Muscle layer of duodenum (tissue), 2 donors: Measurements from ENCODE around the gene G6PC2.

Experiments
- H3K27ac ChIP-seq: one replicate; pipeline ENCODE4 v1.7.0; 2013; ENCODE audit warnings: mild to moderate bottlenecking, low read length
- H3K27me3 ChIP-seq: one replicate; pipeline ENCODE4 v1.7.0; 2013; ENCODE audit warnings: low read depth, mild to moderate bottlenecking, control low read depth, low read length
- H3K36me3 ChIP-seq, 2 donors: one replicate each; pipeline ENCODE4 v1.7.0; 2013; ENCODE audit warnings: low read length in 2 of 2, control low read depth in 1 of 2, mild to moderate bottlenecking in 1 of 2; ENCODE audit not compliant: insufficient read depth in 2 of 2, control insufficient read depth in 1 of 2
- H3K4me1 ChIP-seq, 2 donors: one replicate each; pipeline ENCODE4 v1.7.0; 2013; ENCODE audit warnings: low read length in 2 of 2, mild to moderate bottlenecking in 2 of 2, control low read depth in 1 of 2, moderate library complexity in 1 of 2; ENCODE audit not compliant: insufficient read depth in 2 of 2, control insufficient read depth in 1 of 2
- H3K4me3 ChIP-seq, 2 donors: one replicate each; pipeline ENCODE4 v1.7.0; 2013; ENCODE audit warnings: low read length in 2 of 2, low read depth in 1 of 2, mild to moderate bottlenecking in 1 of 2
- H3K9me3 ChIP-seq, 2 donors: one replicate each; pipeline ENCODE4 v1.7.0; 2013; ENCODE audit warnings: low read length in 2 of 2, control low read depth in 1 of 2, mild to moderate bottlenecking in 1 of 2; ENCODE audit not compliant: control insufficient read depth in 1 of 2
- donor health status: healthy.

The G6PC2 gene

DNA sequence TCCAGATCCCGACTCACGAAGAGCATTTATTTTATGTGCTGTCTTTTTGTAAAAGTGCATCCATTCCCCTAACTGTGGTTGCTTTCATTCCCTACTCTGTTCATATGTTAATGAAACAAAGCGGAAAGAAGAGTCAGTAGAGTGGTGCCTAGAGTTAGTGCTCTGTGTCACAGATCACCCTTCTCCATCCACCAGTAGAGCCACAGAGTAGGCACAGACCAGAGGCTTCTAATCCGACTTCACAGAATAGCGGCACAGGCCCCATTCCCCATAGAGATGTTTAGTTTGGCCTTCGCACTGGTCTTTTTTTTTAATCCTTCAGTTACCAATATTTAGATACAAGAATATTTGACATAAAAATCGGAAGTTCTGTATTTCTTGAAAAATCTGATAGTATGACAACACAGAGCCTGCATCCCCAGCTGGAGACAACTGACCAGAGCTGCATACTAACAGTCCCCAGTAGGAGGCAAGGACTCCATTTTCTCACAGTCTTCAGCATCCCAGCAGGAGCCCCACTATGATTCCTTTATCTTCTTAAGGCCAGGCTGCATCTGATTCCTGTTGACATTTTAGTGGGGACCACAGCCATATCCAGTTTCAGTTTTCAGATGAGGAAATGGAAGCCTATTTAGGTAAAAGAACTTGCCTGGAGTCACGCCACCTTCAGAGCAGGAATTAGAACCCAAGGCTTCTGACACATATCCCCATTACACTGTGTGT, 7.0 kb downstream of the G6PC2 start:
- Histone ChIP-seq H3K27ac (no peak overlapping the region), H3K4me1 (no peaks in the 10 kb centered on the region), H3K4me3 (no peak overlapping the region), H3K9me3 (no peaks in the 10 kb centered on the region), H3K27me3 (no peaks in the 10 kb centered on the region), H3K36me3 (no peaks in the 10 kb centered on the region)

DNA sequence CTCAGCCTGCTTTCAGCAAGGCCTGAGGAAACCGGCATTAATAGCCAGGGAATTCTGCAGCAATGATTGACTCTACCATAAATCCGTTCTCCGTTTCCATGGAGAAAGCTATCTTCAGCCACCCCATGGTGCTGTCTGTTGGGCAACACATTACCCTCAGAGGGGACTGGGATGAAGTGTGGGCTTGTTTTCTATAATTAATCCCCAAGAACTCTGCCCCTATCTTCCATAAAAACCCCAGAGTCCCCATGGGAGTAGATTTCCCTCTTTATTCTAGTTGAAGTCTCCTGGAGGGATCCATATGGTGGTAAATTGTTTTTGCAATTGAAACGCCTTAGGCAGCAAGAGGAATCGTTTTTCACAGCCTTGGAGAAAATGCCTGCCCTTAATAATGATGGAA, 9.2 kb downstream of the G6PC2 start:
- Histone ChIP-seq H3K27me3 (no peaks in the 10 kb centered on the region), H3K27ac (no peak overlapping the region), H3K36me3 (no peaks in the 10 kb centered on the region), H3K9me3 (no peaks in the 10 kb centered on the region), H3K4me1 (no peaks in the 10 kb centered on the region), H3K4me3 (no peak overlapping the region)

DNA sequence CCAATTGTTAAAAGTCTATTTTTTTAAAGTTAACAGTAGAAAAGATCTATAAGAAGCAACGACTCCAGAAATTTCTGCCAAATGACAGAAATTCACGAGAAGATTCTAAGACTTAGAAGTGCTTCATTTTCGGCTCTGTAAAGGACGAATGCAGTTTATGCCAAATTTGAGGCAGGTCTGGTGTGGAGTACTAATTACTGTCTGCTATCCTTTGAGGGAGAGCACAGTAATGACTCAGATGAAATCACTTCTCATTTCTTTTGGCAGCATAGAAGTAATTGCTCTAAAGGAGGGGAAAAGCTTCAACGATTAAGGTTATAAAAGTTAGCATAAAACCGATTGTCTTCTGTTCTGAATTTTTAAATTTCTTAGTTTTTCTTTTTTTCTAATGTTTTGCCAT, 11.4 kb downstream of the G6PC2 start:
- H3K36me3 ChIP-seq: no peaks in the 10 kb centered on the region
- no peaks in the 10 kb centered on the region for H3K27me3 ChIP-seq
- H3K27ac ChIP-seq: no peak overlapping the region
- H3K4me3 ChIP-seq: peak overlapping the region in 1 of 2 donors; percentile 32
- peaks cover 0 to 5% of the 10 kb centered on the region in 2 donors for H3K9me3 ChIP-seq
- no peaks in the 10 kb centered on the region for H3K4me1 ChIP-seq

DNA sequence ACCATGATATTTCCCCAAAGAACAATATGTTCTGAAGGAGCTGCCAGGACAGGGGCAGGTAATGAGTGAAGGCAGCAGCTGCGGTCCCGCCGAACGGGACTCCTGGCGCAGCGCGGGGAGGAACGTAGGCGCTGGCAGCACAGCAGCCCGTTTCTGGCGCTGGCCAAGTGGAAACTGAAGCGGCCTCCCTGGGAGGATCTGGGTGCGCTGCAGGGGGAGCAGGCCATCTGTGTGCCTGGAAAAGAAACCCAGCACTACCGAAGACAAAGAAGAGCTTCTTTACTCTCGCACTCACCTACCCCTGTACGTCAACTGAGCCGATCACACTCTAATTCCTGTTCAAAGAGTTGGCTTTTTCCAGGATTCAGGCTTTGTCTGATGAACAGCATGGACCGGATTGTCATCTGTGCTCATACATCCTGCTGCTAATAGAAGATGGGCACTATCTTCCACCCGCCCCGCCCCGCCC, 11.8 kb downstream of the G6PC2 start:
- no peaks in the 10 kb centered on the region for H3K27me3 ChIP-seq
- peaks cover 0 to 5% of the 10 kb centered on the region in 2 donors for H3K9me3 ChIP-seq
- H3K4me3 ChIP-seq: peak overlapping the region; percentile 32 to 34
- no peaks in the 10 kb centered on the region for H3K4me1 ChIP-seq
- H3K36me3 ChIP-seq: no peaks in the 10 kb centered on the region
- H3K27ac ChIP-seq: no peak overlapping the region

DNA sequence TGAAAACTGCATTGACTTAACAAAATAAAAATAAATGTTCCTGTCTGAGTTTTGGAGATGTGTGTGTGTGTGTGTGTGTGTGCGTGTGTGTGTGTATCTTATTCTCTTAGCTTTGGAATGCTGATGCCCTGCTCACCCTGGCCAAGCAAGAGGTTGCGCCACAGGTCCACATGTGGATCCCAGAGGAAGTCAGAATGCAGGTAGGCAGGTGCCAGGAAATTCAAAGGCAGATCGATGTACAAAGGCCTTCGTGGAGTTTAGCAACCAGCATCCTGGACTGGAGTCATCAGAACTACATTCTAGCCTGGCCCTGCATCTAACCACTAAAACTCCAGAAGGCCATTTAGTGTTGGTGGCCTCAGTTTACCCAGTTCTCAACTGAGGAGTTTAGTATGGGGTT, 12.4 kb downstream of the G6PC2 start:
- no peak overlapping the region for H3K27ac ChIP-seq
- no peaks in the 10 kb centered on the region for H3K27me3 ChIP-seq
- no peaks in the 10 kb centered on the region for H3K36me3 ChIP-seq
- H3K4me1 ChIP-seq: no peaks in the 10 kb centered on the region
- no peak overlapping the region for H3K4me3 ChIP-seq
- peaks cover 0 to 5% of the 10 kb centered on the region in 2 donors for H3K9me3 ChIP-seq

DNA sequence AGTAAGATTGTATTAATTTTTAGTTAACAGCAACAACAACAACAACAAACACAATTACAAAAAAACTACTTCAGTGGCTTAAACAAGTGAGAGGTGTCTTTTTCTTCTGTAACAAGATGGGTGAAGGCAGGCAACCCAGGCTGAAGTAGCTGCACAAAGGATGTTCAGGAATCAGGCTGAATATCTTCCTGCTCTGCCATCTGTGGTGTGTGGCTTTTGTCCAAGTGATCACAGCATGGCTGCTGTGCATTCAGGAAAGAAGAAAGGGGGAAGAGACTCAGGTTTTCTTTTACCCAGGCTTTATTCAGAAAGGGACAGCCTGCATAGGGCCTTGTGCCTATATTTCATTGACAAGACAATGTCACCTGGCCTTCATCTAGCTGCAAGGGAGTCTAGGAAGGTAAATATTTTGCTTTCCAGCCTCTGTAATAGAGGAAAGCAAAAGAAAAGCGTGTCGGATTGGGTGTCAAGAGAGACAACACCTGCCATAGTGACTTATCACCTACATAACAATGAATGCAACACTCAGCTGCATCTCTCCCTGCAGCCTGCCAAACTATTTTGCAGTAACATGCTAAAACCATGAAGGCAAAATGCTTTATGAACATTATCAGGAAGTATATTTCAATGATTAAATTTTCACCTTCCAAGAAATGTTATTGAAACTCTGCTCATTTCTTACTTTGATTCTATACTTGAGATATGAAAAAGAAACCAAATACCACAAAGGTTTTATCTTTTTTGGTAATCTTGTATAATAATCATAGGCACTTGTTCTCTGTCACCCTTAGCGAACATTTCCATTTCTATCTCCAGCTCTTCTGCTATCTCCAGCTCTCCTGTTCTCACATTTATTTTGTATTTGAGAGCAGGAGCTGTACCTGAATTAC, 14.6 kb downstream of the G6PC2 start:
- H3K4me1 ChIP-seq: no peaks in the 10 kb centered on the region
- peaks cover 0 to 5% of the 10 kb centered on the region in 2 donors for H3K9me3 ChIP-seq
- no peak overlapping the region for H3K4me3 ChIP-seq
- H3K27me3 ChIP-seq: no peaks in the 10 kb centered on the region
- H3K36me3 ChIP-seq: no peaks in the 10 kb centered on the region
- H3K27ac ChIP-seq: no peak overlapping the region

DNA sequence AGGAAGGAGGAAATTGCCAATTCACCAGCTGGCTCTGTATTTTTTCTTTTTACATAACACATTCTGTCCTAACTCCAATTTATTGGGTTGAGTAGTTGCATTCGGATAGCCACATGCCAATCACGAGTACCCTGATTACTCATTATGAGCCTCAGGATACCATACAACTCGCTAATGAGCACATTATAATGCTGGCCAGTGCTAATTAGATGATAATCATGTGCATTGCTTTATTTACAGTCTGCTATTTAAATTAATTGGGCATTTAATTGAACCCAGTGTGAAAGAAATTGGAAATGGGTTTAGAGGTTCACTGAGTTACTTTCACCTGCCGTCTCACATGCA, 15.2 kb downstream of the G6PC2 start:
- Histone ChIP-seq H3K9me3 (peaks cover 0 to 5% of the 10 kb centered on the region in 2 donors), H3K27me3 (no peaks in the 10 kb centered on the region), H3K4me3 (no peak overlapping the region), H3K36me3 (no peaks in the 10 kb centered on the region), H3K4me1 (no peaks in the 10 kb centered on the region), H3K27ac (no peak overlapping the region)

DNA sequence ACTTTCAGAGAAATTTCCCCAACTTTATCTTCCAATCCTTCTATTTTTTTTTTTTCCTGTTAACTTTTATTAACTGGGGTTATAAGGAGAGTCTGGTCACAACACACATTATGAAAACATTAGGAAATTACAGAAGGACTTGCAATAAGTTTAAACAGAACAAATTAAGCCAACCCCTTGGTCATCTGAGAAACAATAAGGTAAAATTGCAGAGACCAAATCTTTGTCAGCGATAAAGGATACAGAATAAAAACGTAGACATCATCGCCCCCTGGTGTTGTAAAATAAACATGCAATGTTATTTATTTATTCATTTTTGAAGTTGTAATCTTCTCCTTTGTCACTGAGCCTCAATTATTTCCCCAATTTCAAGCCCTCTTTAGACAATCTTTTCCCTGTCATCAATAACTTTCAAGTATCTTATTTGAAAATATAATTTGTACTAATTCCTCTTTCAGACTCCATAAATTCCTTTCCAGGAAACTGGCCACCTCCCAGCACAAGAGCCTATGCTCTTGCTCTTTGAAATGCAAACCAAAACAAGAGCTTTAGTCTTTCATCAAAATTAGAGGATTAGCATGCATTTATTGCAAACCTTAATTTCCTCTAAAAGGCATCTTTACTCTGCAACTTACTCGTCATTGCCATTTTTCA, 19.5 kb downstream of the G6PC2 start:
- H3K4me3 ChIP-seq: no peak overlapping the region
- H3K9me3 ChIP-seq: peaks cover 0 to 3% of the 10 kb centered on the region in 2 donors
- no peaks in the 10 kb centered on the region for H3K27me3 ChIP-seq
- no peaks in the 10 kb centered on the region for H3K4me1 ChIP-seq
- H3K36me3 ChIP-seq: no peaks in the 10 kb centered on the region
- H3K27ac ChIP-seq: no peak overlapping the region

DNA sequence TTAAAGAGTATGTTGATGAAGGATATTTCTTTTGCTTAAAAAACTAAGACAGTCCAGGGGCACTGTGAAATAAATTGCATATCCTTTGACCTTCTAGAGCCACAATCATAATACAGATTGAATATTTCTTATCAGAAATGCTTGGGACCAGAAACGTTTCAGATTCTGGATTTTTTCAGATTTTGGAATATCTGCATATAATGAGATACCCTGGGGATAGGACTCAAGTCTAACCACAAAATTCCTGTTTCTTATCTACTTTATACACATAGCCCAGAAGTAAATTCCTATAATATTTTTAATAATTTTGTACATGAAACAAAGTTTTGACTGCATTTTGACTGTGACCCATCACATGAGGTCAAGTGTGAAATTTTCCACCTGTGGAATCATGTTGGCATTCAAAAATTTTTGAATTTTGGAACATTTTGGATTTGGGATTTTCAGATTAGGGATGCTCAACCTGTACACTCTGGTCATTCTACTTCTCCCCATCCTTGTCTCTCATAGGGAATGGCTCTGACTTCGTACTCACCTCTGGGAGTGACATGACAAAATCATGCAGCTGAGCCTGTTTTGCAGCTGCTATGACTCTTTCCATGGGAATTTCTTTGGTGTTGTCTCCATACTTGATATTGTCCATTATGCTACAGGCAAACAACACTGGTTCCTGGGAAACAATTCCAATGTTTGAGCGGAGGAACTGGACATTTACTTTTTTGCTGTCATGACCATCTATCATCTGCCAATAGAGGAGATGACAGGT, 25.7 kb downstream of the G6PC2 start:
- Histone ChIP-seq H3K36me3 (no peaks in the 10 kb centered on the region), H3K4me3 (no peak overlapping the region), H3K27me3 (no peaks in the 10 kb centered on the region), H3K4me1 (no peaks in the 10 kb centered on the region), H3K27ac (no peak overlapping the region), H3K9me3 (no peaks in the 10 kb centered on the region)

DNA sequence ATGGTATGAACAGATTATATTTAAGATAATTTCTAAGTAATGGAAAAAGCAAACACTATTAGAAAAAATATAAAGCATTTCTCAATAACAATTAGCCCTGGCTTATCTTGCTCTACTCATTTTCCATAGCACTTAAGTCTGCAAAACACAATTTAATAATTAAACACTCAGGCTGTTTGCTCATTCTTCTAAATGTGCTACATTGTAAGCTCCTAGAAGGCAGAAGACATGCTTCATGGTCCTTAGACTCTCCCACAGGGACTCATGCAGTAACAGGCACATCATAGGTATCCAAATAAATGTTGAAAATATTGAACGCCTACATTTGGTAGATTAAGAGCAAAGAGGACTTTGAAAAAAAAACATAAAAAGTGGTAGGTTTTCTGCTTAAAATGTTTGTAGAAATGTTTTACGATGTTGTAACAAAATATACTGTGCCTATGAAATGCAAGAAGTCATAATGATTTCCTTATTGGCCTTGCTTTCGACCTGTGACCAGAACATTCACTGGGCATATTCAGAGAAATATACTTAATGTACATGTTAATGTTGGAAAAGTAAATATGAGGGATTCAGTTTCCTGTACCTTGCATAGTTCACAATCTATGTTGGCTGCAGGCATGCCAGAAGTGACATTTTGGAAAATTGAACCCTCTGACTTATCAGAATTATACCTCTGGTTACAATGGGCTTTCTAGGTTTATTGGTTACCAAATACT, 27.2 kb downstream of the G6PC2 start:
- Histone ChIP-seq H3K27me3 (no peaks in the 10 kb centered on the region), H3K4me1 (no peaks in the 10 kb centered on the region), H3K27ac (no peak overlapping the region), H3K36me3 (no peaks in the 10 kb centered on the region), H3K9me3 (no peaks in the 10 kb centered on the region), H3K4me3 (no peak overlapping the region)
